Amygdala (tissue), 56 donors: ENCODE measurements around the gene LCN1.

Source experiments
- DNase-seq, 56 donors: peaks; one replicate each; lab custom pipeline; 2025; lab: John Stamatoyannopoulos, UW

Gene LCN1

GRCh38 chr9:135520916-135521607, at the start of gene LCN1:
Gene LCN1 (plus strand): TSS chr9:135521440. CDS start chr9:135521498, 58 bp downstream.
- no peak for DNase-seq

GRCh38 chr9:135471791-135472640, 49.2 kb upstream of the LCN1 start:
- DNase-seq: no peak

DNA sequence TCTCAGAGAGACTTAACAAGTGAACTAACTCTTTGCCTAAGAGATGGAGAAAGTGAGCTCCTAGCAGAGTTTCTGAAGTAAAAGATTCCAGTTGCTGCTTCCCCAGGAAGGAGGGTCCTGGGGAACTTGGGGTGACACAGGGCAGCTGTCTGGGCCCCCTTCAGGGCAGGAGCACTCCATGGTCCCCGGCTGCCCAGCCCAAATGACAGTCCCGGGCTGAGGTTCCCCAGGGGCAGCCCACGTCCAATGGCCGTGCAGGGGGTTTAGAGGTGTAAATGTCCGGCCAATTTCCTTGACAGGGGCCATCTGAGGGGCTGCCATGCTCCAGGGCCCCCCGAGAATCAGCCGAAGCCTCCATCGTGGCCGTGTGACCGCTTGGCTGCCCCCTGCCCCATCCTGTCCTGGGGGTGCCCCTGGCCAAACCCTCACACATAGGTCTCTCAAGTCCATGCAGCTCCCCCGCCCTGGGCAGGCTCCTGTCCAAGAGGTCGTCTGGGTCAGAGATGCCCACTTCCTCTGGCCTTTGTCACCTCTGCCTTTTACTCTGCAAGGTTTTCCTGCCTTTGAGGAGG, 47.2 kb upstream of the LCN1 start:
- DNase-seq: no peak

- DNase-seq: peak in 18 of 56 donors; percentile 2 to 48 (median 30)
These were observed 46.3 kb upstream of the LCN1 start for GRCh38 chr9:135474915-135475314.

GRCh38 chr9:135476561-135477355, 44.5 kb upstream of the LCN1 start:
- DNase-seq: no peak

DNA sequence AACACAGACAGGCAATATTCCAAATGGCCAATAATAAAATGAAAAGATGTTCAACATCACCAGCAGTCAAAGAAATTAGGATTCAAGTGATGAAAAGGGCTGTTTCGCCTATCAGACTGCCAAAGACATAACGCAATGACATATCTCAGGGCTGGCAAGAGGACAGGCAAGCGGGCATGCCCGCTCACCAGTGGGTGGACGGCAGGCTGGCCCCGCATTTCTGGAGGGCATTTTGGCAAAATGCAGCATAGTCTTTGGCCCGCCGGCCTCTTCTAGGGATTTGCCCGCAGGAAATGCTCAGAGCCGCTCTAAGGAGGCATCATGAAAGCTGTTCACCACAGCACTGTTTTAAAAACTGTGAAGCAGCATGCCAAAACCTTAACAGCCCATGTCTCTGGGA, 43.0 kb upstream of the LCN1 start:
- peak in 4 of 56 donors; percentile 6 to 14 (median 11) for DNase-seq

DNA sequence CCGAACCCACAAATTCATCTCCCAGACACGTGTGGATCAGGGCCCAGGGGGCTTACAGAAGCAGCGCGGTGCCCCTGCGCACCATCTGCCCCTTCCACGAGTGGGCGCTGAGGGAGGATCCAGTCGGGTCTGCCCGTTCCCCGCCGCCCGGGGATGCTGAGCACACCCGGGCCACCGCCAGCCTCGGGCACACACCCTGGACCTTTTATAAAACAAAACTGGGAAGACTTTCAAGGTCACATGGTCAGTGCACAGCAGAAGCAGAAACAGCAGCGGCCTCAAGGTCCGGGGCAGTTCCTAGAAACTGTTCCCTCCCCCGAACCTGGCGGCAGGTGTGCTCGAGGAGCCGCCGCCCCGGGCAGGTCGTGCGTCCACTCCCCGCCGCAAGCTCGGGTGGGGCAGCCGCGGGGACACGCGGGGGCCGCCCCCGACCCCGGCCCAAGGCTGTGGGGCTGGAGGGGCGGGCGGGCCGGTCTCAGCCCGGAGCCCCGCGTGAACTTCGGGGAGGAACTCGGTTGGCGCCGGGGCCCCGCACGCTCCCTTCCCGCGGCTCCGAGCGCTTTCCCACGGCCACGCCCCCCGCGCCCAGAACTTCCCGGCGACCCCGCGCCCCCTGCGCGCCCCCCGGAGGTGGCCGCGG, 42.3 kb upstream of the LCN1 start:
- peak in 26 of 56 donors; percentile 7 to 56 (median 28) for DNase-seq

GRCh38 chr9:135479469-135480052, 41.7 kb upstream of the LCN1 start, which contains the start of gene PPP1R26:
Gene PPP1R26 (plus strand): TSS chr9:135479782. CDS start chr9:135484511, 4,729 bp downstream.
- peak in 7 of 56 donors; percentile 9 to 54 (median 27) for DNase-seq

- peak in 12 of 56 donors; percentile 8 to 48 (median 18) for DNase-seq
These were observed 40.9 kb upstream of the LCN1 start for GRCh38 chr9:135480071-135480939.

- DNase-seq: no peak
These were observed 40.3 kb upstream of the LCN1 start for GRCh38 chr9:135480940-135481310.

- no peak for DNase-seq
These were observed 39.1 kb upstream of the LCN1 start for GRCh38 chr9:135482015-135482754.

DNA sequence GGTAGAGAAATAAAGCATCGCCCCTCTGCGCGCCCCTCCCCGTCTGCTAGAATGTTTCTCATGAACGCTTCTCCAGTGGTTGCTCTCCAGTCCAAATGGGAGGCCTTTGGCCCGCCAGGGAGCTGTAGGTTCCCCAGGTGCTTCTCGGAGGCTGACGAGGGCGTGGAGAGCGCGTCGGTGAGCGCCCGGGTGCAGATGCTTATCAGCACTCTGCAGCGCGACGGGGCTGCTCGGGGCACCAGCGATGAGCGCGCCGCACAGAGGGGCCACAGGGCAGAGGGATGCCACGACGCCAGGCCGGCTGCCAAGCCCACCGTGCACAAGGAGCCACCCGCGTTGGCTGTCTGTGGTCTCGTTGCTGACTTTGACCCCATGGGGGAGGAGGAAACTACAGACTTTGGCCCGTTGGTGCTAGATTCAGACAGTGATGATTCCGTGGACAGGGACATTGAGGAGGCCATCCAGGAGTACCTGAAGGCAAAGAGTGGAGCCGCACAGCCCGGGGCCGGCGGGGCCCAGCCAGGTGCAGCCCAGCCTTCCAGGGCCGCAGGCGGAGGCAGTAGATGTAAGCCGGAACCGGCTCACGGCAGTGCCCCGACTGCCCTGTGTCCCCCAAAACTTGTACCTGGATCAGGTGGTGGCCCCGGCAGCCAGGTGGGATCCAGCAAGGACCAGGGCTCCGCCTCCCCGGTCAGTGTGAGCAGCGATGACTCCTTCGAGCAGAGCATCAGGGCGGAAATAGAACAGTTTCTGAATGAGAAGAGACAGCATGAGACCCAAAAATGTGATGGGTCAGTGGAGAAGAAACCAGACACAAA, 36.6 kb upstream of the LCN1 start:
- no peak for DNase-seq

DNA sequence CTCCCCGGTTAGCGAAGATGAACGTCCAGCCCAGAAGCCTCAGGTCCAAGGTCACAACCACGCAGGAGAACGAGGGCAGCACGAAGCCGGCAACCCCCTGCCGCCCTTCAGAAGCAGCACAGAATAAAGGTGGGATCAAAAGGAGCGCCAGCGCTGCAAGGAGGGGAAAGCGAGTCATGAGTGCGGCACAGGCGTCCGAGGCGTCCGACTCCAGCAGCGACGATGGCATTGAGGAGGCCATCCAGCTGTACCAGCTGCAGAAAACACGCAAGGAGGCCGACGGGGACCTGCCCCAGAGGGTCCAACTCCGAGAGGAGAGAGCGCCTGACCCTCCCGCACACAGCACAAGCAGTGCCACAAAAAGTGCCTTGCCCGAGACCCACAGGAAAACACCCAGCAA, 35.9 kb upstream of the LCN1 start:
- DNase-seq: no peak

DNA sequence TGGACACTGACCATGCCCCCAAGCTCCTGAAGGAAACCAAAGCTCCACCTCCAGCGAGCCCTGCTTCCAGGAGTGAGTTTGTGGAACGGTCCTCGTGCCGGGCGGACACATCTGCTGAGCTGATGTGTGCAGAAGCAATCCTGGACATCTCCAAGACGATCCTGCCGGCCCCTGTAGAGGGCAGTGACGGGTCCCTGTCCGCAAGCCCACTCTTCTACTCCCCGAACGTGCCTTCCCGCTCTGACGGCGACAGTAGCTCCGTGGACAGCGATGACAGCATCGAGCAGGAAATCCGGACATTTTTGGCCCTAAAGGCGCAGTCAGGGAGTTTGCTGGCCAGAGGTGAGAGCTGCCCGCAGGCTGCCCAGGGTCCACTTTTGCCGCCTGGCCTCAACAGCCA, 35.4 kb upstream of the LCN1 start:
- no peak for DNase-seq

GRCh38 chr9:135486267-135487065, 34.8 kb upstream of the LCN1 start:
- no peak for DNase-seq
